ENCODE measurements around the gene SFXN5.

Gene SFXN5

GRCh38 chr2:72934683-72935610 is 136.6 kb downstream of the SFXN5 start:
- DNase-seq: no peak

DNA sequence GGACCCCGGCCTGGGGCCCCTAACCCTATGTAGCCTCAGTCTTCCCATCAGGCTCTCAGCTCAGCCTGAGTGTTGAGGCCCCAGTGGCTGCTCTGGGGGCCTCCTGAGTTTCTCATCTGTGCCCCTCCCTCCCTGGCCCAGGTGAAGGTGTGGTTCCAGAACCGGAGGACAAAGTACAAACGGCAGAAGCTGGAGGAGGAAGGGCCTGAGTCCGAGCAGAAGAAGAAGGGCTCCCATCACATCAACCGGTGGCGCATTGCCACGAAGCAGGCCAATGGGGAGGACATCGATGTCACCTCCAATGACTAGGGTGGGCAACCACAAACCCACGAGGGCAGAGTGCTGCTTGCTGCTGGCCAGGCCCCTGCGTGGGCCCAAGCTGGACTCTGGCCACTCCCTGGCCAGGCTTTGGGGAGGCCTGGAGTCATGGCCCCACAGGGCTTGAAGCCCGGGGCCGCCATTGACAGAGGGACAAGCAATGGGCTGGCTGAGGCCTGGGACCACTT is 137.8 kb downstream of the SFXN5 start:
- DNase-seq: no peak

GRCh38 chr2:72933207-72933606 is 138.3 kb downstream of the SFXN5 start:
- DNase-seq: no peak

DNA sequence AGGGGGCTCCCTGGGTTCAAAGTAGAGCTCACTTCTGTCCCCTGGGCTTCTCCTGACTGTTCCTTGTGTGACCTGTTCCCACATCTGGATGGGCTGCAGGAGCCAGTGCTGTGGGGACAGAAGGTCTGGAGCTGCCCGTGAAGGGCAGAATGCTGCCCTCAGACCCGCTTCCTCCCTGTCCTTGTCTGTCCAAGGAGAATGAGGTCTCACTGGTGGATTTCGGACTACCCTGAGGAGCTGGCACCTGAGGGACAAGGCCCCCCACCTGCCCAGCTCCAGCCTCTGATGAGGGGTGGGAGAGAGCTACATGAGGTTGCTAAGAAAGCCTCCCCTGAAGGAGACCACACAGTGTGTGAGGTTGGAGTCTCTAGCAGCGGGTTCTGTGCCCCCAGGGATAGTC is 138.7 kb downstream of the SFXN5 start:
- no peak for DNase-seq

DNA sequence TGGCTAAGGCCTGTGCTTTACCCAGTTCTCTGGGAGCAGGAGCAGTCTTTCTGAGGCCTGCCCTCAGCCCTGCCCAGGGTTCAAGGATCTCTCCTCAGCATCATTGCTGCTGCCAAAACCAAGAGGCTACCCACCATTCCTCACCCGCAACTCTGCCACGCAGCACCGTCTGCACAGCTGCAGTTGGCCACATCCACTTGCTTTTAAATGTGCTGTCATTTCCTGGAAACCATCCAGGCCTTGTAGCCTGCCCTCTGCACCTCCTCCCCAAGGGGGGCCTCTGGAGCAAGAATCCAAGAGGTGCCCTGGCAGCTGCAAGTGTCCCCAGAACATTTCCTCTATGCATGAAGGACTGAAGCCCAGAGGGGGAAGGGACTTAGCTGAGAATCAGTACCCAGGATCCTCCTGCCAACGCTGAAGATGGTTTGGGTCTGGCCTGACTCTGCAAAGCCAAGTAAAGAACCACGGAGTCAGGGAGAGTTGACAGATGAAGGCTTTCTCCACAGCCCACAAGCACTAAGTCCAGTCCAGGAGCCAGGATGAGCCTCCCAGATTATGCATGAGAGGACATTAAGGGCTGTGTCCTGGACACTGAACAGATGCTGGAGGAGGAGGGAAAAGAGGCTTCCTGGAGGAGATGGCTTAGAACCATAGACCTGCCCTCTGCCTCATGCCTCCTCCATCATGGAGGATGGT is 139.3 kb downstream of the SFXN5 start:
- no peak for DNase-seq

- DNase-seq: no peak
Observed at GRCh38 chr2:72931280-72931910, 140.1 kb downstream of the SFXN5 start.

DNA sequence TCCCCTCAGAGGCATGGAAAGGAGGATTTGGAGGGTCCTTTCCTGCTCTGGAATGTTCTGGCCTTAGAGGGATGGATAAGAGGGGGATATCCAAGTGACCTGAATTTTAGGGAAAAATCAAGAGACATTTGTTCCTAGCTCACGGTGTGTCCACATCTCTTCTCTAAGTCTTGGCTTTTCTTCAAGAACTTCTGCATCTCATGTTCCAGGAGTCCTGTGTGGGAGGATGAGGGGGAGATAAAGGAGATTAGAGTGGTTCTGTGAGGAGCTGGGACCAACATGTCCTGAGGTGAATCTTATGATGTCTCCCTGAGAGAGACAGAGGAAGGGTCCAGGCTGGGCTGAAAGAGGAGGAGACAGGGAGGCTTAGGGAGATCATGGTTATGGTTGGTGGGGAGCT is 142.5 kb downstream of the SFXN5 start:
- no peak for DNase-seq

GRCh38 chr2:72927619-72928550 is 143.6 kb downstream of the SFXN5 start:
- DNase-seq: no peak

- DNase-seq: no peak
Observed at GRCh38 chr2:72926811-72927465, 144.6 kb downstream of the SFXN5 start.

- DNase-seq: no peak
Observed at GRCh38 chr2:72926368-72926767, 145.1 kb downstream of the SFXN5 start.

DNA sequence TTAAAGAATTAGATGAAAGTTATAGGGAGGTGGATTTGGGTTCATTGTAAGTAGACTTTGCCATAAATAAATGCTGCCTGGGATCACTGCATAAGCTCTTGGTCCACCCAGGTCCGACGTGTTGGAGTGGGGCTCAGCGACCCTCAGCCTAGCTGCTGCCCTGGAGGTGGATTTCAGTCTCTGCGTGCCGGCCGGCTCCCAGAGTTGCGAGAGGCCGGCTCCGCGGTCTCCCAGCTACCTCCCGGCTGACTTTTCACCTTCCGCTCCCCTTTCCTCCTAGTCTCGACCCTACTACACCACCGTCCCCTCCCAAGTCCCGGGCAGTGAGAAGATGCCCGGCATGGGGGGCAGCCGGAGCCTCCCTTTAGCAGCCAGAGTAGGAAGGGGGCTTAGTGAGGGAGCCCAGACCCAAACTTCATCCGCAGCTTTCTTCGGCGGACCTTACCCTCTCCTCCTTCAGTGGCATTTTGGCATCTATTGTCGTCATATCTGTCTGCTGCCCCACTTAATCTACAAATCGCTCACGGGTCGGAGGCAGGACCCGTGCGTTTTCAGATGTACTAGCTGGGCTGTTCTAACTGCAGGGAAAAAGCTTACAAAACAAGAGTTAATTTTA is 146.1 kb downstream of the SFXN5 start:
- DNase-seq: no peak

DNA sequence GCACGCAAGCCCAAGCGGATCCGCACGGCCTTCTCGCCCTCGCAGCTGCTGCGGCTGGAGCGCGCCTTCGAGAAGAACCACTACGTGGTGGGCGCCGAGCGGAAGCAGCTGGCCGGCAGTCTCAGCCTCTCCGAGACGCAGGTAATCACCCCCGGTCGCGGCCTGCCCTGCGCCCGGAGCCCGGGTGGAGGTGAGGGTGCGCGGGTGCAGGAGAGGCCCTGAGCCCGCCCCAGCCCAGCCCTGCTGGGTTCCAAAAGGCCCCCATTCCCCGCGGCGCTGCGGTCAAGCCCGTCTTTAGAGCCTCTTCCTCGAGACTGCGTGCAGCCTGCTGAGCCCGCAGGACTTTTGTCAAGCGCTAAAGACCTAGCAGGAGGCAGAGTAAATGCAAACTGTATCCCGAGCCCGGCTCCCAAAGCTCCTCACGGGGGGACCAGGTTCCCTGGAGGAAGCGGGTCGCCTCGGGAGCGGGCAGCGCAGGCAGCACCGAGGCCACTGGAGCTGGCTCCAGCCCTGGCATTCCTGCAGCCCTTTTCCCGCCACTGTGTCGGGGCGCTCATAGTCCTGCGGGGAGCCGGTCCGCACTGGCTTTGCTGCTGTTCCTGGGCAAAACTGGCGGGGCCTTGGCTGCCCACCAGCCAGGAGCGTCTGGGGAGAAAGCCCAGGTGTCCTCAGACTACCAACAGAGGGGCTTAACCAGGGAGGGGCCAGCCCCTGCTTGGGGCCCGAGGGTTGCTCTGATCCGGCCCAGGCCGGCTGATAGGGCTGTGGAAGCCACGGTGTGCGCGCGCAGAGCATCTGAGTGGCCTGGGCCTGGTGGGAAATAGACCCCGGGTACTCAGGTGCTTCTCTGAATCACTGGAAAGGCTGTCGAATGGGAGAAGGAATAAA is 146.9 kb downstream of the SFXN5 start:
- no peak for DNase-seq

GRCh38 chr2:72923833-72924352 is 147.6 kb downstream of the SFXN5 start:
- no peak for DNase-seq

DNA sequence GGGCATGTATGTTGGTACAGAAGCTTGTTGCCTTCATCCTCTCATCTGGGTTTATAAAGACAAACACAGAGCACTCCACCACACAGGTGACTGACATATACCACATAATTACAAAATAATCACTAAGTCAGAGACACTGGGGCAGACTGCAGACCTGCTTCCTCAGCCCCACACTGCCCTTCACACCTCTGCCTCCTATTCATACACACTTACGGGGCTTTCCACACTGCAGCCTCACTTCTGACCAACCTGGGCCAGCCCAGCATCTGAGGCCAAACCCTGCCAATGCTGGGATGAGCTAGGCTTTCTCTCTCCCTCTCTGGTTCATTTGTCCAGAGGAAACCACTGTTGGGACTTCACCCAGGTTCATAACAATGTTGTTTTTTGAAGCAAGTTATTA is 149.7 kb downstream of the SFXN5 start:
- no peak for DNase-seq

DNA sequence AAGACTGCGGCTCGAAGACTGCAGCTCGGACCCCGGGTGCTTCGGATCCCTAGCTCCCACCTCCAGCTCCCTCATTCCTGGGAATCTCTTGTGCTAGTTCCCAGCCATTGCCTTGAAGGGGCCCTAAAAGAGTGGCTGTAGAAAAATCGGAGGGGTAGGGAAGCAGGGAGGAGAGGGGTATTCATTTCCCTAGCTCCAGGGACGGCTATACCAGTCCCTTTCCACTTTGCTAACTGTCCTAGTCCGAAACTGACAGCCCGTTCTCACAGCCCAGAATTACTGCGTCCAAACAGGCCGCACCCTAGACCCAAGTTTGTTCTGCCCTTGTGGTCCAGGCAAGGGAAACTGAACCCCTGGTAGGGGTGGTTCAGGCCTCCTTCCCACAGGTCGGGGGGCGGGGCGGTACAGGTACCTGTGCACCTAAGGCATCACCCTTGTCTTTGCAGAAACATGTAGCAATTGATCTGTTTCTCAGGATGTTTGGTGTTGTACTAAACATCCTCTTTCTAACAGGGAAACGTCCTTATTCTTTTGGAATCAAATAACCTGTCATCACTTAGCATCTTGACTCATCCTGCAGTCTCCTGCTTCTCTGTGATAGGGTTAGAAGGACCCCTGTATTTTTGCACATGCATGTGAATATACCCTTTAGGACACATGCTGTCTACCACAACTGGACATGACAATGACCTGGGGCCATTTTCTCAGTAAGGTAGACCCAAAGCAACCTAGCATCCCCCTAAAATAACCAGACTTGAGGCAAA is 150.2 kb downstream of the SFXN5 start:
- DNase-seq: no peak

GRCh38 chr2:72920318-72921087 is 151.0 kb downstream of the SFXN5 start:
- DNase-seq: no peak

DNA sequence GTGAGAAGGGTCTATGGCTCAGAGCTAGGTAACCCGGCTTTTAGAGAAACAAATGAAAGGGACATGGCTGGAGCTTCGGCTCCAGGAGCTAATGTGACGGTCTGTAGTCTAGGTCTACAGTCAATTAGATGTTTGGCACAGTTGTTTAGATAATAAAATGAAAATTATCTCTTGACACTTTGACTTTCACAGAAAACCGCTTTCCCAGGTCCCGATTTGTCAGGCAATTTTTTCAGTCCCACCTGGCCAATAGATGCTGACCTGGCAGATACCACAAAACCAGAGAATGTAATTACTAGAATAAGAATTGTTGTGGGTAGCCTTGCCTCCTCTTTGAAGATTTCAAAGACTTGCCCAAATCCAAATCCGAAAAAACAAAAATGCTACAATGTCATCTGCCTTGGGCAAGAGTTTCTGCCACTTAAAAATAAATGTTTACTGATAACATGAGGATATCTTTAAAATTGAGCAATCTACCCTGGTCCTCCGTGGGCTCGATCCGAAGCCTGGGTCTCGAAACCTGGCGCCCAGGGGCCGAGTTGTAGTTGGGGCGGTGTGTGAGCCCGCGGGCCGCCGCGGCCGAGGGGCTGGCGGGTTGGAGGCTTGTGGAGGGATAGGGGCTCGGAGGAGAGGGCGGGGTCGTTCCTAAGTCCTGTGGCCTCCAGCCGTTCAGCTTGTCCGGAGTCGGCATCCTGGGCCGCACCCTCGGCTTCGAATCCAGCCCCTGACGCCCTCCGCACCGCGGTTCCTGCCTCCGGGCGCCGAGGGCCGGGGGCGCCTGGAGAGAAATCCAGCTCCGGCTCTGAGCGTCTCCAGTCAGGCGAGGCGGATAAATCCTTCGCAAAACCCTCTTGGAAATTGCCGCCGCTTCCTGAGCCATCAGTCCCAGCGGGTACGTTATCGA is 151.8 kb downstream of the SFXN5 start:
- DNase-seq: no peak
